Coronary artery (tissue), 2 donors: ENCODE data around the gene HOXA10.

Experiments
- DNase-seq: peaks from one replicate; pipeline ENCODE4 v3.0.0-alpha.2; 2017; ENCODE audit warnings: low spot score
- H3K27ac ChIP-seq, 2 donors: fragments of 200-600 bp; sonication (generic); one replicate each; pipeline ENCODE4 v1.5.1; 2016 to 2019
- H3K4me3 ChIP-seq: fragments of 200-600 bp; sonication (generic); 2 replicates; pipeline ENCODE4 v1.5.1; 2016; ENCODE audit warnings: mild to moderate bottlenecking, moderate library complexity
- CTCF ChIP-seq: fragments of 200-600 bp; sonication (generic); IDR thresholded peaks from one replicate; pipeline ENCODE4 v1.5.1; 2019; ENCODE audit warnings: antibody characterized with exemption

The HOXA10 gene

GRCh38 chr7:27175626-27176523, 1.8 kb upstream of the HOXA10 start:
- no peak overlapping the region for H3K4me3 ChIP-seq
- no peak for DNase-seq
- TF ChIP-seq CTCF, result no peak
- H3K27ac ChIP-seq, result no peak overlapping the region

GRCh38 chr7:27174874-27175625, 930 bp upstream of the HOXA10 start:
- TF ChIP-seq CTCF, result no peak
- no peak for DNase-seq
- no peak overlapping the region for H3K4me3 ChIP-seq
- no peak overlapping the region for H3K27ac ChIP-seq

- no peak for TF ChIP-seq CTCF
- Histone ChIP-seq H3K4me3 (peak overlapping the region; percentile 76), H3K27ac (no peak overlapping the region)
- DNase-seq, result no peak
These were observed 587 bp downstream of the HOXA10 start for GRCh38 chr7:27173511-27173955.

GRCh38 chr7:27172823-27173510, 1.2 kb downstream of the HOXA10 start:
- H3K27ac ChIP-seq, result no peak overlapping the region
- DNase-seq, result no peak
- peak overlapping the region; percentile 76 for H3K4me3 ChIP-seq
- TF ChIP-seq CTCF, result no peak

GRCh38 chr7:27172315-27172774, 1.8 kb downstream of the HOXA10 start:
- Histone ChIP-seq H3K27ac (no peak overlapping the region), H3K4me3 (peak overlapping the region; percentile 76)
- DNase-seq, result no peak
- TF ChIP-seq CTCF, result no peak

- no peak for DNase-seq
- H3K27ac ChIP-seq, result no peak overlapping the region
- no peak overlapping the region for H3K4me3 ChIP-seq
- no peak for TF ChIP-seq CTCF
These were observed 2.3 kb downstream of the HOXA10 start for GRCh38 chr7:27171637-27172314.
